HepG2 (cell line): ENCODE data around the gene AGBL3. TPM values are rescaled to one million over a fixed set of nuclear protein-coding genes. Genes with fewer than 3 reads are reported as not detected.

ENCODE experiments used
- BRCA1 ChIP-seq: sonication (generic); formaldehyde crosslinking; IDR thresholded peaks from 2 replicates; pipeline ENCODE4 v1.4.0; 2020; ENCODE audit warnings: missing genetic modification reagents
- CBFB ChIP-seq: sonication (generic); formaldehyde crosslinking; IDR thresholded peaks from 2 replicates; pipeline ENCODE4 v1.4.0; 2020; ENCODE audit warnings: missing genetic modification reagents
- CENPX ChIP-seq: sonication (generic); formaldehyde crosslinking; IDR thresholded peaks from 2 replicates; pipeline ENCODE4 v1.9.0; 2021; ENCODE audit warnings: mild to moderate bottlenecking, missing genetic modification reagents, moderate library complexity
- KMT2B ChIP-seq: IDR thresholded peaks from 2 replicates; pipeline ENCODE4 v1.6.1; 2016; ENCODE audit warnings: missing genetic modification reagents, missing compliant biosample characterization
- MAFG ChIP-seq: sonication (generic); formaldehyde crosslinking; IDR thresholded peaks from 2 replicates; pipeline ENCODE4 v1.5.1; 2020; ENCODE audit warnings: mild to moderate bottlenecking, missing genetic modification reagents
- MYNN ChIP-seq: sonication (generic); formaldehyde crosslinking; IDR thresholded peaks from 2 replicates; pipeline ENCODE4 v1.4.0; 2020; ENCODE audit warnings: mild to moderate bottlenecking, low read depth, missing genetic modification reagents
- NR2F6 ChIP-seq, 2 experiments: IDR thresholded peaks; 2 replicates each; pipeline ENCODE4 v1.6.1; 2016; ENCODE audit warnings: antibody characterized with exemption in 1 of 2, mild to moderate bottlenecking in 1 of 2
- PLRG1 ChIP-seq: fragments of 450-650 bp; conservative IDR thresholded peaks from 2 replicates; pipeline ENCODE4 v1.6.1; 2016
- RARG ChIP-seq: sonication (generic); formaldehyde crosslinking; IDR thresholded peaks from 2 replicates; pipeline ENCODE4 v1.4.0; 2020; ENCODE audit warnings: low read depth, mild to moderate bottlenecking, missing genetic modification reagents
- TEAD3 ChIP-seq: optimal IDR thresholded peaks from 2 replicates; pipeline ENCODE3; 2016; ENCODE audit warnings: borderline replicate concordance
- WIZ ChIP-seq: sonication (generic); formaldehyde crosslinking; IDR thresholded peaks from 2 replicates; pipeline ENCODE4 v1.5.1; 2020; ENCODE audit warnings: mild to moderate bottlenecking, missing genetic modification reagents
- ZMYM4 ChIP-seq: sonication (generic); formaldehyde crosslinking; IDR thresholded peaks from 2 replicates; pipeline ENCODE4 v1.8.1; 2023; ENCODE audit warnings: mild to moderate bottlenecking, missing genetic modification reagents
- polyA plus RNA-seq, 8 experiments: library from polyadenylated mRNA; depleted of rRNA in 3 of 8; stranded (reverse) in 7 of 8; unstranded in 1 of 8; fragments of >200 nt; fragmentation: Illumina TruSeq in 4 of 8; extraction: Trizol in 4 of 8; gene quantifications; 2 replicates each; pipeline versions ENCODE4 v1.2.1 to v1.2.3, GENCODE V29; 2011 to 2016; ENCODE audit warnings: low read depth in 4 of 8, missing spikeins in 1 of 8, mixed read lengths in 1 of 8; ENCODE audit not compliant: insufficient read depth in 1 of 8
- total RNA-seq, 5 experiments: library from RNA; depleted of rRNA; stranded (reverse); fragments of >200 nt; fragmentation: Illumina TruSeq; extraction: Trizol; gene quantifications; 2 replicates each; pipeline ENCODE4 v1.2.3, GENCODE V29; 2016; ENCODE audit warnings: low read depth in 1 of 5
- TF ChIP-seq, protein P1 (sequence below): sonication (generic); formaldehyde crosslinking; IDR thresholded peaks from 2 replicates; pipeline ENCODE4 v1.5.0; 2020; ENCODE audit warnings: missing genetic modification reagents
- TF ChIP-seq, protein P2 (sequence below): sonication (generic); formaldehyde crosslinking; IDR thresholded peaks from 2 replicates; pipeline ENCODE4 v1.5.0; 2020; ENCODE audit warnings: missing genetic modification reagents
- TF ChIP-seq, protein P3 (sequence below): IDR thresholded peaks from 2 replicates; pipeline ENCODE4 v1.6.1; 2016; ENCODE audit warnings: missing biosample characterization, missing genetic modification reagents, low read depth
- TF ChIP-seq, protein P4 (sequence below): IDR thresholded peaks from 2 replicates; pipeline ENCODE4 v1.4.0; 2020; ENCODE audit warnings: mild to moderate bottlenecking, missing genetic modification reagents
- TF ChIP-seq, protein P5 (sequence below): sonication (generic); formaldehyde crosslinking; IDR thresholded peaks from 2 replicates; pipeline ENCODE4 v1.9.0; 2021; ENCODE audit warnings: missing genetic modification reagents, borderline replicate concordance
- TF ChIP-seq, protein P6 (sequence below): sonication (generic); formaldehyde crosslinking; IDR thresholded peaks from 2 replicates; pipeline ENCODE4 v1.5.1; 2020; ENCODE audit warnings: mild to moderate bottlenecking, moderate library complexity, missing genetic modification reagents

The AGBL3 gene
- total and polyA plus RNA-seq, 2 of the 13 experiments (the other 11 are each of a cell fraction or from before 2014, with no cell fraction given) = 2.2 to 7.2 TPM

DNA sequence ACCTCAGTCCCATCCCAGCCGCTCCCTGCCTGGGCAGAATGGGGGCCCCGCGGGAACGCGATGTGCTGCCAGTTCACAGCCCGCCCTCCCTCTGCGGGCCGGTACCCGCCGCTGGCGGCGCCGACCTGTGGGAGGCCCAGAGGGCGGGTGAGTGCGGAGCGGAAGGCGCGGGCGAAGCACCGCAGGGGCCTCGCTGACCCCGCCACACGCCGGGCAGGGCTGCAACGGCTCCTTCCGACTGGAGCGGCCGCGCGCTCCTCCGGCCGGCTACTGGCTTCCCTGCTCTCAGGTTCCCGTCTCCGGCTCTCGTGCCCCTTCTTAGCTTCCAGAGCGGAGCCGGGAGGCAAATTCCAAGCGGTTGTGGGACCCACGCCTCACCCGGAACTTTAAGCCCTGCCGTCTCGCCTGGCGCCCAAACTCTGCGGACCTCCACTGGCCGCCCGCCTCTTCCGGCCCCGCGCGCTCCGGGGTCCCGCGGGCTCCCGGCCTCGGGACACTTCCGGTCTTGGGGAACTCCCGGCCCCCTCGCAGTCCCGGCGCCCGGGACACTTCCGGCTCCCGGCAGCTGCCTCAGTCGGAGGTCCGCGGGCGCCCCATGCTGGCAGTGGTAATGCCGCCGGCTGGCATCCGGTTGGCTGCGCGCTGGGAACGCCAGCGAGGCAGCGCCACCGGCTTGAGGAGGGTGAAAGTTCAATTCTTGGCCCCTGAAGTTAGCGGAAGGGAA is 184.1 kb downstream of the AGBL3 start, which contains the start of gene CYREN (continued):
- TF ChIP-seq, protein P1, sequence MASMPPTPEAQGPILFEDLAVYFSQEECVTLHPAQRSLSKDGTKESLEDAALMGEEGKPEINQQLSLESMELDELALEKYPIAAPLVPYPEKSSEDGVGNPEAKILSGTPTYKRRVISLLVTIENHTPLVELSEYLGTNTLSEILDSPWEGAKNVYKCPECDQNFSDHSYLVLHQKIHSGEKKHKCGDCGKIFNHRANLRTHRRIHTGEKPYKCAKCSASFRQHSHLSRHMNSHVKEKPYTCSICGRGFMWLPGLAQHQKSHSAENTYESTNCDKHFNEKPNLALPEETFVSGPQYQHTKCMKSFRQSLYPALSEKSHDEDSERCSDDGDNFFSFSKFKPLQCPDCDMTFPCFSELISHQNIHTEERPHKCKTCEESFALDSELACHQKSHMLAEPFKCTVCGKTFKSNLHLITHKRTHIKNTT (CRISPR knock-in tag) = 0 out of 2 replicates have a peak, but pooled peaks have one; percentile 55
- TF ChIP-seq, protein P2, sequence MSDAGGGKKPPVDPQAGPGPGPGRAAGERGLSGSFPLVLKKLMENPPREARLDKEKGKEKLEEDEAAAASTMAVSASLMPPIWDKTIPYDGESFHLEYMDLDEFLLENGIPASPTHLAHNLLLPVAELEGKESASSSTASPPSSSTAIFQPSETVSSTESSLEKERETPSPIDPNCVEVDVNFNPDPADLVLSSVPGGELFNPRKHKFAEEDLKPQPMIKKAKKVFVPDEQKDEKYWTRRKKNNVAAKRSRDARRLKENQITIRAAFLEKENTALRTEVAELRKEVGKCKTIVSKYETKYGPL = no peak; the same call in 1 of the 2 replicates
- TF ChIP-seq MAFG (CRISPR knock-in tag) = no peak
- TF ChIP-seq, protein P3, sequence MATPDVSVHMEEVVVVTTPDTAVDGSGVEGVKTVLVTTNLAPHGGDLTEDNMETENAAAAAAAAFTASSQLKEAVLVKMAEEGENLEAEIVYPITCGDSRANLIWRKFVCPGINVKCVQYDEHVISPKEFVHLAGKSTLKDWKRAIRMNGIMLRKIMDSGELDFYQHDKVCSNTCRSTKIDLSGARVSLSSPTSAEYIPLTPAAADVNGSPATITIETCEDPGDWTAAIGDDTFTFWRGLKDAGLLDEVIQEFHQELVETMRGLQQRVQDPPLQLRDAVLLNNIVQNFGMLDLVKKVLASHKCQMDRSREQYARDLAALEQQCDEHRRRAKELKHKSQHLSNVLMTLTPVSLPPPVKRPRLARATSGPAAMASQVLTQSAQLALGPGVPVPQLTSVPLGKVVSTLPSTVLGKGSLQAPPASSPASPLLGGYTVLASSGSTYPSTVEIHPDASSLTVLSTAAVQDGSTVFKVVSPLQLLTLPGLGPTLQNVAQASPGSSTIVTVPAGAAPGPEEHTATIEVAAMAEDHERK (CRISPR knock-in tag) = no peak
- no peak for TF ChIP-seq RARG
- peak; percentile 82 for TF ChIP-seq BRCA1 (CRISPR knock-in tag)
- TF ChIP-seq, protein P4, sequence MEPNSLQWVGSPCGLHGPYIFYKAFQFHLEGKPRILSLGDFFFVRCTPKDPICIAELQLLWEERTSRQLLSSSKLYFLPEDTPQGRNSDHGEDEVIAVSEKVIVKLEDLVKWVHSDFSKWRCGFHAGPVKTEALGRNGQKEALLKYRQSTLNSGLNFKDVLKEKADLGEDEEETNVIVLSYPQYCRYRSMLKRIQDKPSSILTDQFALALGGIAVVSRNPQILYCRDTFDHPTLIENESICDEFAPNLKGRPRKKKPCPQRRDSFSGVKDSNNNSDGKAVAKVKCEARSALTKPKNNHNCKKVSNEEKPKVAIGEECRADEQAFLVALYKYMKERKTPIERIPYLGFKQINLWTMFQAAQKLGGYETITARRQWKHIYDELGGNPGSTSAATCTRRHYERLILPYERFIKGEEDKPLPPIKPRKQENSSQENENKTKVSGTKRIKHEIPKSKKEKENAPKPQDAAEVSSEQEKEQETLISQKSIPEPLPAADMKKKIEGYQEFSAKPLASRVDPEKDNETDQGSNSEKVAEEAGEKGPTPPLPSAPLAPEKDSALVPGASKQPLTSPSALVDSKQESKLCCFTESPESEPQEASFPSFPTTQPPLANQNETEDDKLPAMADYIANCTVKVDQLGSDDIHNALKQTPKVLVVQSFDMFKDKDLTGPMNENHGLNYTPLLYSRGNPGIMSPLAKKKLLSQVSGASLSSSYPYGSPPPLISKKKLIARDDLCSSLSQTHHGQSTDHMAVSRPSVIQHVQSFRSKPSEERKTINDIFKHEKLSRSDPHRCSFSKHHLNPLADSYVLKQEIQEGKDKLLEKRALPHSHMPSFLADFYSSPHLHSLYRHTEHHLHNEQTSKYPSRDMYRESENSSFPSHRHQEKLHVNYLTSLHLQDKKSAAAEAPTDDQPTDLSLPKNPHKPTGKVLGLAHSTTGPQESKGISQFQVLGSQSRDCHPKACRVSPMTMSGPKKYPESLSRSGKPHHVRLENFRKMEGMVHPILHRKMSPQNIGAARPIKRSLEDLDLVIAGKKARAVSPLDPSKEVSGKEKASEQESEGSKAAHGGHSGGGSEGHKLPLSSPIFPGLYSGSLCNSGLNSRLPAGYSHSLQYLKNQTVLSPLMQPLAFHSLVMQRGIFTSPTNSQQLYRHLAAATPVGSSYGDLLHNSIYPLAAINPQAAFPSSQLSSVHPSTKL (CRISPR knock-in tag) = peak; percentile 61; the same call in 1 of the 2 replicates
- TF ChIP-seq TEAD3 = peak; percentile 86
- TF ChIP-seq ZMYM4 (CRISPR knock-in tag) = peak; percentile 98
- peak; percentile 78 for TF ChIP-seq WIZ
- TF ChIP-seq KMT2B = peak; percentile 79
- peak; percentile 59; the same call in 1 of the 2 replicates for TF ChIP-seq CBFB
- 0 out of 2 replicates have a peak, but pooled peaks have one; percentile 44 for TF ChIP-seq MYNN (CRISPR knock-in tag)
- TF ChIP-seq PLRG1 = no peak
- TF ChIP-seq NR2F6 (IDR thresholded peaks at IDR 0.05) = no peak
- peak; percentile 50; the same call in 1 of the 2 replicates for TF ChIP-seq NR2F6 (CRISPR knock-in tag; IDR thresholded peaks at IDR 0.05)
- TF ChIP-seq, protein P5, sequence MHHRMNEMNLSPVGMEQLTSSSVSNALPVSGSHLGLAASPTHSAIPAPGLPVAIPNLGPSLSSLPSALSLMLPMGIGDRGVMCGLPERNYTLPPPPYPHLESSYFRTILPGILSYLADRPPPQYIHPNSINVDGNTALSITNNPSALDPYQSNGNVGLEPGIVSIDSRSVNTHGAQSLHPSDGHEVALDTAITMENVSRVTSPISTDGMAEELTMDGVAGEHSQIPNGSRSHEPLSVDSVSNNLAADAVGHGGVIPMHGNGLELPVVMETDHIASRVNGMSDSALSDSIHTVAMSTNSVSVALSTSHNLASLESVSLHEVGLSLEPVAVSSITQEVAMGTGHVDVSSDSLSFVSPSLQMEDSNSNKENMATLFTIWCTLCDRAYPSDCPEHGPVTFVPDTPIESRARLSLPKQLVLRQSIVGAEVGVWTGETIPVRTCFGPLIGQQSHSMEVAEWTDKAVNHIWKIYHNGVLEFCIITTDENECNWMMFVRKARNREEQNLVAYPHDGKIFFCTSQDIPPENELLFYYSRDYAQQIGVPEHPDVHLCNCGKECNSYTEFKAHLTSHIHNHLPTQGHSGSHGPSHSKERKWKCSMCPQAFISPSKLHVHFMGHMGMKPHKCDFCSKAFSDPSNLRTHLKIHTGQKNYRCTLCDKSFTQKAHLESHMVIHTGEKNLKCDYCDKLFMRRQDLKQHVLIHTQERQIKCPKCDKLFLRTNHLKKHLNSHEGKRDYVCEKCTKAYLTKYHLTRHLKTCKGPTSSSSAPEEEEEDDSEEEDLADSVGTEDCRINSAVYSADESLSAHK (CRISPR knock-in tag) = no peak
- TF ChIP-seq, protein P6, sequence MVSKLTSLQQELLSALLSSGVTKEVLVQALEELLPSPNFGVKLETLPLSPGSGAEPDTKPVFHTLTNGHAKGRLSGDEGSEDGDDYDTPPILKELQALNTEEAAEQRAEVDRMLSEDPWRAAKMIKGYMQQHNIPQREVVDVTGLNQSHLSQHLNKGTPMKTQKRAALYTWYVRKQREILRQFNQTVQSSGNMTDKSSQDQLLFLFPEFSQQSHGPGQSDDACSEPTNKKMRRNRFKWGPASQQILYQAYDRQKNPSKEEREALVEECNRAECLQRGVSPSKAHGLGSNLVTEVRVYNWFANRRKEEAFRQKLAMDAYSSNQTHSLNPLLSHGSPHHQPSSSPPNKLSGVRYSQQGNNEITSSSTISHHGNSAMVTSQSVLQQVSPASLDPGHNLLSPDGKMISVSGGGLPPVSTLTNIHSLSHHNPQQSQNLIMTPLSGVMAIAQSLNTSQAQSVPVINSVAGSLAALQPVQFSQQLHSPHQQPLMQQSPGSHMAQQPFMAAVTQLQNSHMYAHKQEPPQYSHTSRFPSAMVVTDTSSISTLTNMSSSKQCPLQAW (CRISPR knock-in tag) = peak; percentile 94
- no peak for TF ChIP-seq CENPX (CRISPR knock-in tag)
